DOHH2 (cell line): ENCODE measurements around the gene RFXANK.

Experiments
- H3F3A ChIP-seq: fragments of 200-600 bp; sonication (generic), shearing (Covaris generic); 2 replicates; pipeline ENCODE4 v1.6.0; 2016; ENCODE audit warnings: antibody characterized with exemption, mild to moderate bottlenecking; ENCODE audit not compliant: control insufficient read depth, insufficient read depth
- H3K27ac ChIP-seq: fragments of 200-600 bp; sonication (generic); 2 replicates; pipeline ENCODE4 v1.5.1; 2014; ENCODE audit warnings: low read depth, mild to moderate bottlenecking, low read length, moderate library complexity
- H3K27me3 ChIP-seq: fragments of 200-600 bp; sonication (generic); 2 replicates; pipeline ENCODE4 v1.6.1; 2014; ENCODE audit warnings: mild to moderate bottlenecking, low read length, mixed read lengths; ENCODE audit not compliant: control insufficient read depth
- H3K36me3 ChIP-seq: fragments of 200-600 bp; sonication (generic); 2 replicates; pipeline ENCODE4 v1.6.1; 2014; ENCODE audit warnings: mild to moderate bottlenecking, low read length, moderate library complexity, mixed read lengths; ENCODE audit not compliant: control insufficient read depth
- H3K4me1 ChIP-seq: fragments of 200-600 bp; sonication (generic); 2 replicates; pipeline ENCODE4 v1.6.1; 2014; ENCODE audit warnings: mild to moderate bottlenecking, low read length, mixed read lengths; ENCODE audit not compliant: control insufficient read depth
- H3K4me2 ChIP-seq: fragments of 200-600 bp; sonication (generic); 2 replicates; pipeline ENCODE4 v1.6.0; 2014; ENCODE audit warnings: mild to moderate bottlenecking, low read length, moderate library complexity
- H3K4me3 ChIP-seq: fragments of 200-600 bp; sonication (generic); 2 replicates; pipeline ENCODE4 v1.5.1; 2014; ENCODE audit warnings: mild to moderate bottlenecking, low read length, mixed read lengths
- H3K79me2 ChIP-seq: fragments of 200-600 bp; sonication (generic); 2 replicates; pipeline ENCODE4 v1.6.1; 2014; ENCODE audit warnings: mild to moderate bottlenecking, low read length, mixed read lengths; ENCODE audit not compliant: control insufficient read depth
- H3K9me2 ChIP-seq: fragments of 200-600 bp; sonication (generic); replicated peaks from 2 replicates; pipeline ENCODE4 v1.6.1; 2014; ENCODE audit warnings: mild to moderate bottlenecking, low read length, mixed read lengths; ENCODE audit not compliant: control insufficient read depth
- H3K9me3 ChIP-seq: fragments of 200-600 bp; sonication (generic); 2 replicates; pipeline ENCODE4 v1.6.1; 2014; ENCODE audit warnings: antibody characterized with exemption, low read length, mixed read lengths; ENCODE audit not compliant: control insufficient read depth, insufficient read depth
- H4K20me1 ChIP-seq: fragments of 200-600 bp; sonication (generic); 2 replicates; pipeline ENCODE4 v1.6.0; 2014; ENCODE audit warnings: low read depth, mild to moderate bottlenecking, antibody characterized with exemption, low read length, moderate library complexity; ENCODE audit not compliant: control insufficient read depth, insufficient read depth
- CTCF ChIP-seq: fragments of 200-600 bp; sonication (generic); IDR thresholded peaks from one replicate; pipeline ENCODE4 v1.5.1; 2014; ENCODE audit warnings: antibody characterized with exemption, mild to moderate bottlenecking, low read depth, low read length; ENCODE audit not compliant: poor library complexity, severe bottlenecking
- EZH2phosphoT487 ChIP-seq: fragments of 200-600 bp; sonication (generic); IDR thresholded peaks from 2 replicates; pipeline ENCODE4 v1.6.1; 2017; ENCODE audit warnings: borderline replicate concordance, mild to moderate bottlenecking, antibody characterized with exemption, low read length, moderate library complexity, mixed read lengths

The RFXANK gene

GRCh38 chr19:19240476-19240875 is 48.4 kb downstream of the RFXANK start:
- H3K36me3 ChIP-seq = no peaks in the 10 kb centered on the region
- no peak overlapping the region for H3K4me2 ChIP-seq
- H3K9me3 ChIP-seq = no peaks in the 10 kb centered on the region
- no peaks in the 10 kb centered on the region for H4K20me1 ChIP-seq
- no peak overlapping the region for H3K27ac ChIP-seq
- H3F3A ChIP-seq = no peaks in the 10 kb centered on the region
- H3K4me1 ChIP-seq = no peaks in the 10 kb centered on the region
- TF ChIP-seq EZH2phosphoT487 (no peak), CTCF (no peak)
- H3K9me2 ChIP-seq = no peaks in the 10 kb centered on the region
- no peaks in the 10 kb centered on the region for H3K27me3 ChIP-seq
- H3K79me2 ChIP-seq = no peaks in the 10 kb centered on the region
- H3K4me3 ChIP-seq = no peak overlapping the region

GRCh38 chr19:19250196-19250801 is 58.2 kb downstream of the RFXANK start:
- Histone ChIP-seq H3K4me3 (no peak overlapping the region), H3K79me2 (no peaks in the 10 kb centered on the region), H3K9me3 (no peaks in the 10 kb centered on the region), H3K36me3 (no peaks in the 10 kb centered on the region), H4K20me1 (no peaks in the 10 kb centered on the region), H3K27me3 (peaks cover 21% of the 10 kb centered on the region), H3K4me2 (no peak overlapping the region), H3F3A (no peaks in the 10 kb centered on the region), H3K4me1 (no peaks in the 10 kb centered on the region), H3K9me2 (no peaks in the 10 kb centered on the region), H3K27ac (no peak overlapping the region)
- TF ChIP-seq CTCF (no peak), EZH2phosphoT487 (no peak)
